Measurements from ENCODE around the gene ARHGEF25. TPM values are rescaled to one million over a fixed set of nuclear protein-coding genes. Genes with fewer than 3 reads are reported as not detected.
"Not testable (repeated sequence)": the region's sequence is repeated elsewhere in the genome, so short reads cannot be mapped to it uniquely, and the experiment has no call there.

ARHGEF25 gene
- total RNA-seq, 2 donors from 2014 or later: 2.4 to 12.8 TPM

DNA sequence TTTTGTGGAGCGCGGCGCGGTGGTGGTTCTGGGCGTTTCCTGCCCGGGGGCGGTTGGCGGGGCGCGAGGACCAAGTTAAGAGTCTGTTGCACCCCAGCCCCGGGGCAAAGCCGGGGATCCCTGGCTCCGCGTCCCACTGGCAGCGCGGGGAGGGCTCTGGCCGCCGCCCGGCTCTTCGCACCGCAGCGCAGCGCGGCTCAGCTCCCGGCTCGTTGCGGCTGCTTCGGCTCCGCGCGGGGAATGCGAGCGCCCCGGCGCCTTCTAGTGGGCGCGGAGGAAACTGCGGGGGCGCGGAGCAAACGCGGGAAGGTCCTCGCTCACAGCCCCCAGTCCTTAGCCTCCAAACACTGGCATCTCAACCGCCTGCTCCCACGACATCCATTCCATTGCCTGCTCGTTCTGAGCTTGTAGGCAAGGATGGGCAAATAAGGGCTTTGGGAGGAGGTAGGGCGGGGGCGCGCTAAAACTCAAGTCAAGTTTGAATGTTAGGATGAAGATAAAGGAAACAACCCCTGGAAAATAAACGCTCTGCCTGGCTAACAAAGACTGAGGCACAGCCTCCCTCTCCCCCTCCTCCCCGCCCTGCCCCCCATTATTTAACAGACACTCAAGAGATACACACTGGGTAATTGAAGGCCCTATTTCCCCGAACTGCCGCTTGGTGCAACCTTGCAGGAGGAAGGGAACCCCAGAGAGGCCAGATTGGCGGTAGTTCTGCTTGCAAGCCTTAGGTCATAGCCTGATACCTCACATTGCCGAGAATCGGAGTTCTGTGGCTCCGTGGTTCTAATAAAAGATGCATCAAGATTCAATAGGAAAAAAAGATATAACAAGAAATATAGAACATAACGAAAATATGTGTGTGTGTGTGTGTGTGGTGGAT lies 22.0 kb downstream of the ARHGEF25 start, which contains the start of gene B4GALNT1:
Gene B4GALNT1, minus strand, starts transcription at position 244 of the 883 bp plus-strand sequence. CDS start 1,069 bp downstream, outside the sequence.
- H3K9ac ChIP-seq (ENCODE audit: low read depth in 2 of 2, low read length in 2 of 2): no peak within 1 kb of the TSS
- intact Hi-C loops (cut with DNase I): no loop called here
- no peaks in the 10 kb centered on the region for H3K36me3 ChIP-seq
- DNase-seq: peak; percentile 33
- H3K27ac ChIP-seq: no peak within 1 kb of the TSS
- peak within 1 kb of the TSS; percentile 40 for H3K4me3 ChIP-seq
- no peaks in the 10 kb centered on the region for H3K9me3 ChIP-seq
- peaks cover 42% of the 10 kb centered on the region for H3K27me3 ChIP-seq
- peaks cover 3% of the 10 kb centered on the region for H3K4me1 ChIP-seq
- TF ChIP-seq, protein P1, sequence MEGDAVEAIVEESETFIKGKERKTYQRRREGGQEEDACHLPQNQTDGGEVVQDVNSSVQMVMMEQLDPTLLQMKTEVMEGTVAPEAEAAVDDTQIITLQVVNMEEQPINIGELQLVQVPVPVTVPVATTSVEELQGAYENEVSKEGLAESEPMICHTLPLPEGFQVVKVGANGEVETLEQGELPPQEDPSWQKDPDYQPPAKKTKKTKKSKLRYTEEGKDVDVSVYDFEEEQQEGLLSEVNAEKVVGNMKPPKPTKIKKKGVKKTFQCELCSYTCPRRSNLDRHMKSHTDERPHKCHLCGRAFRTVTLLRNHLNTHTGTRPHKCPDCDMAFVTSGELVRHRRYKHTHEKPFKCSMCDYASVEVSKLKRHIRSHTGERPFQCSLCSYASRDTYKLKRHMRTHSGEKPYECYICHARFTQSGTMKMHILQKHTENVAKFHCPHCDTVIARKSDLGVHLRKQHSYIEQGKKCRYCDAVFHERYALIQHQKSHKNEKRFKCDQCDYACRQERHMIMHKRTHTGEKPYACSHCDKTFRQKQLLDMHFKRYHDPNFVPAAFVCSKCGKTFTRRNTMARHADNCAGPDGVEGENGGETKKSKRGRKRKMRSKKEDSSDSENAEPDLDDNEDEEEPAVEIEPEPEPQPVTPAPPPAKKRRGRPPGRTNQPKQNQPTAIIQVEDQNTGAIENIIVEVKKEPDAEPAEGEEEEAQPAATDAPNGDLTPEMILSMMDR (IDR thresholded peaks at IDR 0.05): peak; percentile 89

DNA sequence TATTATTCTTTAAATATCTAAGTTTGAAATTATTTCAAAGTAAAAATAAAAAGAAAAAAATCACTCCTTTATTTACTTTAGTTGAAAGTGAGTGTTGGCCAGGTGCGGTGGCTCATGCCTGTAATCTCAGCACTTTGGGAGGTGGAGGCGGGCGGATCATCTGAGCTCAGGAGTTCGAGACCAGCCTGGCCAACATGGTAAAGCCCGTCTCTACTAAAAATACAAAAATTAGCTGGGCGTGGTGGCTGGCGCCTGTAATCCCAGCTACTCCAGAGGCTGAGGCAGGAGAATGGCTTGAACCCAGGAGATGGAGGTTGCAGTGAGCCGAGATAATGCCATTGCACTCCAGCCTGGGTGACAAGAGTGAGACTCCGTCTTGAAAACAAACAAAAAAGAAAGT lies 25.5 kb downstream of the ARHGEF25 start:
- H3K9me3 ChIP-seq; DNase-seq; H3K36me3 ChIP-seq; intact Hi-C loops (cut with DNase I); H3K27ac ChIP-seq; H3K9ac ChIP-seq (ENCODE audit: low read depth in 2 of 2, low read length in 2 of 2); H3K4me3 ChIP-seq; H3K4me1 ChIP-seq: not testable (repeated sequence)
- H3K27me3 ChIP-seq: peaks cover 16% of the 10 kb centered on the region

DNA sequence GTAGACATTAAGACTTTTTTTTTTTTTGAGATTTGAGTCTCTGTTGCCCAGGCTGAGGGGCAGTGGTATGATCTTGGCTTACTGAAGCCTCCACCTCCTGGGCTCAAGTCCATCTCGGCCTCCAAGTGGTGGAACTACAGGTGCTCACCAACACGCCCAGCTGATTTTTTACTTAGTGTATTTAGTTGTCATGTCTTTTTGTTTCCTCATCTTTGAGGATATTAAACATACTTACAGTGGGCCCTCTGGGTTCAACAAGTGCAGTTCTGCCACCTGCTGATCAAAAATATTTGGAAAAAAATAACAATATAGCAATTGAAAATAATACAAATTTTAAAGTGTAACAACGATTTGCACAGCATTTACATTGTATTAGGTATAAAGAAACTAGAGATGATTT lies 26.1 kb downstream of the ARHGEF25 start:
- no peaks in the 10 kb centered on the region for H3K36me3 ChIP-seq
- DNase-seq: no peak
- no peaks in the 10 kb centered on the region for H3K9me3 ChIP-seq
- peaks cover 3% of the 10 kb centered on the region for H3K4me1 ChIP-seq
- H3K27ac ChIP-seq: no peak overlapping the region
- TF ChIP-seq, protein P1 (IDR thresholded peaks at IDR 0.05): no peak
- H3K27me3 ChIP-seq: peaks cover 10% of the 10 kb centered on the region
- intact Hi-C loops (cut with DNase I): no loop called here
- no peak overlapping the region for H3K4me3 ChIP-seq
- H3K9ac ChIP-seq (ENCODE audit: low read depth in 2 of 2, low read length in 2 of 2): no peak overlapping the region

DNA sequence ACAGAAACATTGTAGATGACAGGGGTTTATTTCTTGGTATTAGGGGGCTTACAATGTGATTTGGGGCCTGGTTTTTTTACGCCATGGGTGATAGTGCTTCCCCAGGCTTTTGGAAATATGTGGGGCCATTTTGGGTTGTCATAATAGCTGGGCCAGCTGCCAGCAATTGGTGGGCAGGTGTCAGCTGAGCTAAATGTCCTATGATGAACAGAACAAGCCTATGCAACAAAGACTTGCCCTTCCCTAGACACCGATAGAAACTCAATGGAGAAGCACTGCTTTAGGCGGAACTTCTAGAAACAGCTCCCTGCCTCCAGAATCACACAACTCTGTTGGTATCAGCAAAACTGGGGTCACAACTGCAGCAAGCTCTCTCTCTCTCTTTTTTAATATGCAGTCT lies 26.9 kb downstream of the ARHGEF25 start:
- no peak overlapping the region for H3K4me3 ChIP-seq
- peaks cover 3% of the 10 kb centered on the region for H3K4me1 ChIP-seq
- H3K9me3 ChIP-seq: no peaks in the 10 kb centered on the region
- intact Hi-C loops (cut with DNase I): no loop called here
- no peak overlapping the region for H3K9ac ChIP-seq (ENCODE audit: low read depth in 2 of 2, low read length in 2 of 2)
- TF ChIP-seq, protein P1 (IDR thresholded peaks at IDR 0.05): no peak
- no peaks in the 10 kb centered on the region for H3K36me3 ChIP-seq
- H3K27me3 ChIP-seq: peaks cover 4% of the 10 kb centered on the region
- no peak overlapping the region for H3K27ac ChIP-seq
- DNase-seq: no peak

DNA sequence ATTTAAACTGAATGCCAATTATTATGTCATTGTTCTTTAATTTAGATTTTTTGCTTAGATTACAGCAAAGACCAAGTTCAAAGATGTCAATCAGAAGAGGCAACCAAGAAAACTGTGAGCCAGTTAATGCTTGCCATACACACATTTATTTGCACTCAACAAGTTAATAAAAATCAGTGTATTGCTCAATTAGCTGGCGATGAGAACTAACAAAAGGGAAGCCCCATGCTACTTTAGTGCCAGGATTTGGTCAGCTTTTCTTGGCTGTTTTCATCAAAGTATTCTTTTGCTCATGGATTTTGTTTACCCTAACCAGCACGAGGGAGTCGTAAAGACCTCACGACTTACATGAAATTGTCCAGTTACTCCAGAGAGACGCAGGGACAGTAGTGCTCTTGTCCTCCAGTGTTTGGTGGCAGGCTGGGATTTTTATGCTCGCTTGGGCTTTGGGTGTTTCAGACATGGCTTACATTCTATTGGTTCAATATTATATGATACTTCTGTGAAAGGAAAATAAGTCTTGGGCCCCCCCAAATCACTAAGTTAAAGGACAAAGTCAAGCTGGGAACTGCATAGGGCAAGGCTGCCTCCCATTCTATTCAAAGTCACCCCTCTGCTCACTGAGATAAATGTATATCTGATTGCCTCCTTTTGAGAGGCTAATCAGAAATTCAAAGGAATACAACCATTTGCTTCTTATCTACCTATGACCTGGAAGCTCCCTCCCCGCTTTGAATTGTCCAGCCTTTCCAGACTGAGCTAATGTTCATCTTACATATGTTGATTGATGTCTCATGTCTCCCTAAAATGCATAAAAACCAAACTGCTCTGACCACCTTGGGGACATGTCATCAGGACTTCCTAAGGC lies 29.2 kb downstream of the ARHGEF25 start:
- Histone ChIP-seq H3K9ac (ENCODE audit: low read depth in 2 of 2, low read length in 2 of 2) (no peak overlapping the region), H3K4me1 (no peaks in the 10 kb centered on the region), H3K27ac (no peak overlapping the region), H3K4me3 (no peak overlapping the region), H3K36me3 (no peaks in the 10 kb centered on the region), H3K27me3 (peaks cover 4% of the 10 kb centered on the region), H3K9me3 (no peaks in the 10 kb centered on the region)
- no peak for DNase-seq
- intact Hi-C loops (cut with DNase I): no loop called here
- TF ChIP-seq, protein P1 (IDR thresholded peaks at IDR 0.05): no peak

Measured in colonic mucosa (tissue), 4 donors.